HG03095 (cell line): ENCODE results near the gene RBM44.
"Not testable (repeated sequence)": the region's sequence is repeated elsewhere in the genome, so short reads cannot be mapped to it uniquely, and the experiment has no call there.

Source experiments
- ATAC-seq: cut with Tn5 transposase; IDR thresholded peaks from one replicate; pipeline ENCODE4 v1.9.1; 2021; ENCODE audit warnings: moderate library complexity; ENCODE audit not compliant: unreplicated experiment

RBM44 gene

DNA sequence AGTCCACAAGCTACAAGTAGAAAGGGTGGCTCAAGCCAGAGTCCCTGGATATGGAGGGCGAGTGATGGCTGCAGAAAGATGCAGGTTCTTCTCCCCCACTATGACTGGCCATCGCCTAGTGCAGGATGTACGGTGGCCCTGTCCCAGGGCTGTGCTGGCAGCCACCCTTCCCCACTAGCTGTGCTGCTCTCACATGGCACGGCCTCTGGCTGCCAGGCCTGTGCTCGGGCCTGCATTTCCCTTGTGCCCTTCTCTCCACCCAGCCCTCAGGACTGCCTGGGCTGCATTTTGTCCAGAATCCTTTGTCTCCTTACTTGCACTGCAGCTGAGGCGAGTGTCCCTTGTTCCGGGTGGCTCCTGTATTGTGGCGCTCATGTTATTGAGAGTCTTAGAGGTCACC is 59.2 kb downstream of the RBM44 start:
- ATAC-seq, result no peak

- no peak for ATAC-seq
Measured at GRCh38 chr2:237858294-237859081, 59.9 kb downstream of the RBM44 start.

GRCh38 chr2:237859082-237859433 is 60.5 kb downstream of the RBM44 start:
- ATAC-seq, result no peak

- no peak for ATAC-seq
Measured at GRCh38 chr2:237859533-237860272, 61.1 kb downstream of the RBM44 start, which contains the start of gene RAMP1. Gene RAMP1, plus strand, starts transcription at chr2:237859623. Its CDS starts 53 bp downstream, at chr2:237859676.

- ATAC-seq, result no peak
Measured at GRCh38 chr2:237860273-237860935, 61.8 kb downstream of the RBM44 start.

DNA sequence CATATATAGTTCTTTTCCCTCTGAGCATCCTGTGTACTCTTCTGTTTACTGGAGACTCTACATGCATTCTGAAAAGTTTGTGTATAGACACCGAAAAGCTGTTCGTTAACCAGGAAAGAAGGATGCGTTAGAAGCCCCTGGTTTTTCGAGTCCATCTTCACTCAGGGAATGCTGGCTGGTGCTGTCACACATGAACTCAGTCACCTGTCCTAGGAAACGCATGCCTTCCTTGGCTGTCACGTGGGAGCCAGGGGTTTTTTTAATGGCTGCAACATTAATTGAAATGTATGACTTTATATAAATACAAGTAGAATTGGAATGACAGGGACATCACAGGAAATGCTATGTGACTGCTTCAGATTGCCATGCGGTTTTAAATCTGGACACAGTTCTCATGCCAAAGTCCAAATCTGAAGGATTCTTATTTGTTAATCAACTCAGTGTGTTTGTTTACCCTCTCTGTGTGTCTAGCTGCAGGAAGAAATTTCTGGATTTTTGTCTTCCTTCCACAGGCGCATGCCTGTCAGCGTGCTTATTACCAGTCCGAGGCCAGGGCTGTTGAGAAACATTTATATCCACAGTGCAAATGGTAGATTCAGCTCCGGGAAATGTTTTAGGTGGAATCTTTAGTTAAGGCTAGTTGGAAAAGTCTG is 63.4 kb downstream of the RBM44 start:
- ATAC-seq, result no peak

DNA sequence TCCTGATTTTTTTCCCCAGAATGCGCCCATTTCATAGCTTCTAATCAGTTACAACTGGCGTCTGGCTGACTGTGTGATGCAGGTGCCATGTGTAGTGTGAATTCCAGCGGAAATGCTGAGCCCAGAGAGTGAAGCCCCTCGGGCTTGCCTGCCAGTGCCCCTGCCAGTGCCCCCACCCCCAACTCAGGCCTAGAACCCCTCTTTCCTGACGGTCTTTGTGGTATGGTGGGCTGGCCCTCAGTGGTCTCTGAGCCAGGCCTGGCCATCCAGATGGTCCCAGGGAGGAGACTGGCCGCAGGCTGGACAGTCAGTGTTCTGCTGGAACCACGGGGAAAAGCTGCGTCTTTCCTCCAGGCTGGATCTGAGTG is 63.9 kb downstream of the RBM44 start:
- no peak for ATAC-seq

- ATAC-seq, result no peak
Measured at GRCh38 chr2:237863102-237863511, 64.5 kb downstream of the RBM44 start.

- ATAC-seq, result no peak
Measured at GRCh38 chr2:237863689-237864443, 65.3 kb downstream of the RBM44 start.

- no peak for ATAC-seq
Measured at GRCh38 chr2:237864444-237864931, 65.9 kb downstream of the RBM44 start.

DNA sequence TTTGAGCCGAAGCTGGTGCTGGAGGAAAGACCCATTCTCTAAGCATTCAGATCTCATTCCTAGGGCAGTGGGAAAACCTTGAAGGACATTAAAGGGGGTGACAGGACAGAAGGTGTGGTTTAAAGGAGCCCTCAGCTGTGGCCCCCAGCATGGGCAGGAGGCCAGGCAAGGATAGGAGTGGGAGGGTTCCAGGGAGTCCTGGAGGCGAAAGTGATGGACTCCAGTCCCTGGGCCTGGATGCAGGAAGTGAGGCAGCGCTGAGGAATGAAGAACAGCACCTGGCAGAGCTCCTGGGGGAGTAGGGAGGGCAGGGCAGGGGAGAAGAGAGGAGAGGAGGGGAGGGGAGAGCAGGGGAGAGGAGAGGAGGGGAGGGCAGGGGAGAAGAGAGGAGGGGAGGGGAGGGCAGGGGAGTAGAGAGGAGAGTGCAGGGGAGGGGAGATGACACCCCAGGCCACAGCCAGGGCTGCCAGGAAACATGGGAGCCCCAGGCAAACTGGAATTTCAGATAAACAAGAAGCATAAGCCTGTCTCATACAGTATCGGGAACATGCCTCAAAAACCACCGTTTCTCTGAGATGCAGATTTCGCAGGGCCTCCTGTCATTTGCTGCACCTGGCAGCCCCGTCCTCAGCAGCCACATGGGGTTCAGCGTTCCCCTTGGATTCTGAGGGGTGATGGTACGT is 66.5 kb downstream of the RBM44 start:
- ATAC-seq, result no peak

DNA sequence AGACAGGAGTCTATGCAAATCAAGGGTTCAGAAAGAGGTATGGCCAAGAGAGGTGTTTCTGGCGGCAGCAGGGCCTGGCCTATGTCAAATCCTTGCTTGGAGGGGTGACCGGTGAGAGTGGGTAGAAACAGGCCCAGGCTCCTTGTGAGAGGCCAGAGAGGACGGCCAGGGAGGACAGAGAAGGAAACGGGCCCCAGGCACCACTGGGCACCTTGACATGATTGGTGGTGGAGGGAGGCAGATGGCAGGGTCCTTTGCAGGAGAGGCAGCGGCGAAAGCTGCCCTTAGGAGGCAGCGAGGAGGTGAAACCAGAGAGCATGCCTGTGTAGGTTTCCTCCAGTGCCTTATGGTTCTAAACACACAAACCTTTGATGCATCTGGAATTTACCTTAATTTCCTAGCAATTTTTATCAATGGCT is 67.1 kb downstream of the RBM44 start:
- ATAC-seq, result no peak

DNA sequence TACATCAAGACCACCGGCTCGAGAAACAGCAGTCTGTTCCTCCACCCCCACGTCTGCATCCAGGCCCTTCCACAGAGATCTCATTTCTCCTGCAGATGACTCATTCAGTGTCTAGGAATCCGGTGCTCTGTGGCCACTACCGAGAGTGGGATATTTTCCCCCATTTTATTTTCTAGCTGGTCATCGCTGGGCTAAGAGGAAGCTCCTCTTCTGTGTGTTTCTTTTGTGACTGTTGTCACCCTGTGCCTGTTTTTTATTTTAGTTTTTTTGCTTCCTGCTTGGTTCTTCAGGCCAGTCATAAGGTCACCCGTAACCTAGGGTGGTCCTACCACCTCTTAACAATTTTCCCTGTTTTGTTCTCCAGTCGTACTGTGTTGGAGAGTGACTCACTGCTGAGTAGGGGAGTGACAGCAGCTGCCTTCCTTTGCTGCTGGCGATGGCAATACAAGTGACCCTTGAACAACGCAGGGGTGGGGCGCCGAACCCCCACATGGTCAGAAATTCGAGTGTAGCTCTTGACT is 67.6 kb downstream of the RBM44 start:
- no peak for ATAC-seq

DNA sequence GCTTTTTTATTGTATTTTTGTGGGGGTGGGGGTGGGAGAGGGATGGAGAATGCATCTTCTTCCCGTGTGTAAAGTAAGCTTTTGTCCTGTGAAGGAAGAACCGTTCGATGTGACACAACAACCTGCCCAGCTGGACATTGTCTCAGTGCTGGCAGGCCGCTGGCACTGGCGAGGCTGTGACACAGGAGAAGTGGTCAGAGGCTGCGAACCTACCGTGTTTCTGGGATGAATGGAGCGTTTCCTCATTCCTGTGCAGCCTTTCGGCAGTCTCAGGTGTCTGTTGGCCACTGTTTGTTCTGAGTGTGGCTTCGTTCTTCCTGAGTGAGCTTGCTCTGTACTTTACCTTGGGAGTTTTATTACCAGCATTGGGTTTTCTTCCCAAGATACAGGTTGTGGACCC is 68.9 kb downstream of the RBM44 start:
- ATAC-seq, result no peak

DNA sequence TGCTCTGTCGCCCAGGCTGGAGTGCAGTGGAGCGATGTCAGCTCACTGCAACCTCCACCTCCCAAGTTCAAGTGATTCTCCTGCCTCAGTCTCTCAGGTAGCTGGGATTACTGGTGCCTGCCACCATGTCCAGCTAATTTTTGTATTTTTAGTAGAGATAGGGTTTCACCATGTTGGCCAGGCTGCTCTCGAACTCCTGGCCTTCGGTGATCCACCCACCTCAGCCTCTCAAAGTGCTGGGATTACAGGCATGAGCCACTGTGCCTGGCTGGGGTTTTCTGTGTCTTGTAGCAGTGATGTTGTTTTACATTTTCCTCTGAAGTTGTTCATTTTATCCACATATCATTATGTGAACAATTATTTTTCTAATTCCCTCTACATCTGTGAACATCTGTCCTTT is 69.5 kb downstream of the RBM44 start:
- not testable (repeated sequence) for ATAC-seq

GRCh38 chr2:237868631-237869342 is 70.2 kb downstream of the RBM44 start:
- no peak for ATAC-seq

GRCh38 chr2:237869343-237870102 is 70.9 kb downstream of the RBM44 start:
- ATAC-seq, result no peak

- ATAC-seq, result no peak
Measured at GRCh38 chr2:237870126-237870525, 71.5 kb downstream of the RBM44 start.
